Neuronal stem cell (in vitro differentiated cells): ENCODE results near the gene SOX13.

ENCODE experiments used
- DNase-seq: peaks from one replicate; pipeline ENCODE4 v3.0.0-alpha.2; 2013; ENCODE audit warnings: low spot score
- H2AFZ ChIP-seq: one replicate; pipeline ENCODE4 v1.6.1; 2013; ENCODE audit warnings: mild to moderate bottlenecking, low read length, inconsistent platforms
- H2AK5ac ChIP-seq: 2 replicates; pipeline ENCODE4 v1.6.1; 2013; ENCODE audit warnings: low read depth, mild to moderate bottlenecking, inconsistent platforms, low read length, moderate library complexity, mixed read lengths
- H2BK120ac ChIP-seq: 2 replicates; pipeline ENCODE4 v1.6.1; 2013; ENCODE audit warnings: low read depth, mild to moderate bottlenecking, inconsistent platforms, low read length, moderate library complexity, mixed read lengths
- H2BK12ac ChIP-seq: one replicate; pipeline ENCODE4 v1.6.1; 2013; ENCODE audit warnings: low read length, inconsistent platforms
- H2BK15ac ChIP-seq: 2 replicates; pipeline ENCODE4 v1.6.1; 2013; ENCODE audit warnings: mild to moderate bottlenecking, low read length, inconsistent platforms, mixed read lengths
- H2BK5ac ChIP-seq: one replicate; pipeline ENCODE4 v1.6.1; 2013; ENCODE audit warnings: inconsistent platforms, mild to moderate bottlenecking, low read length, moderate library complexity
- H3K14ac ChIP-seq: one replicate; pipeline ENCODE4 v1.6.1; 2013; ENCODE audit warnings: low read length, inconsistent platforms
- H3K18ac ChIP-seq: 2 replicates; pipeline ENCODE4 v1.6.1; 2013; ENCODE audit warnings: low read length, inconsistent platforms
- H3K23ac ChIP-seq: 2 replicates; pipeline ENCODE4 v1.6.1; 2013; ENCODE audit warnings: low read depth, mild to moderate bottlenecking, mixed read lengths, low read length, inconsistent platforms; ENCODE audit not compliant: poor library complexity
- H3K27ac ChIP-seq: replicated peaks from 3 replicates; pipeline ENCODE4 v1.5.1; 2013; ENCODE audit warnings: low read length, inconsistent platforms
- H3K27me3 ChIP-seq, 3 experiments: 2 replicates each; pipeline ENCODE4 v1.6.1; 2013; ENCODE audit warnings: low read length in 3 of 3, mild to moderate bottlenecking in 2 of 3, inconsistent platforms in 1 of 3, low read depth in 1 of 3, mixed read lengths in 1 of 3, moderate library complexity in 1 of 3; ENCODE audit not compliant: control insufficient read depth in 3 of 3, insufficient read depth in 3 of 3
- H3K36me3 ChIP-seq, 2 donors: replicated peaks in 1 of 2; 2 replicates each; pipeline ENCODE4 v1.6.1; 2013; ENCODE audit warnings: low read length in 2 of 2; ENCODE audit not compliant: control insufficient read depth in 2 of 2, insufficient read depth in 2 of 2
- H3K4ac ChIP-seq: 2 replicates; pipeline ENCODE4 v1.6.1; 2013; ENCODE audit warnings: inconsistent platforms, mild to moderate bottlenecking, low read length, moderate library complexity
- H3K4me1 ChIP-seq, 2 donors: 1 replicate in 1 of 2; 2 replicates in 1 of 2; pipeline ENCODE4 v1.6.1; 2013; ENCODE audit warnings: low read length in 2 of 2, low read depth in 1 of 2; ENCODE audit not compliant: control insufficient read depth in 2 of 2, insufficient read depth in 1 of 2
- H3K4me2 ChIP-seq: one replicate; pipeline ENCODE4 v1.6.1; 2013; ENCODE audit warnings: mild to moderate bottlenecking, low read length, inconsistent platforms; ENCODE audit not compliant: insufficient read depth, poor library complexity, severe bottlenecking
- H3K4me3 ChIP-seq, 2 donors: 2 replicates each; pipeline ENCODE4 v1.5.1; 2013; ENCODE audit warnings: low read length in 2 of 2, mild to moderate bottlenecking in 2 of 2, inconsistent platforms in 1 of 2, moderate library complexity in 1 of 2
- H3K79me1 ChIP-seq: one replicate; pipeline ENCODE4 v1.6.1; 2013; ENCODE audit warnings: low read depth, mild to moderate bottlenecking, inconsistent platforms, low read length, moderate library complexity
- H3K9ac ChIP-seq: one replicate; pipeline ENCODE4 v1.6.1; 2013; ENCODE audit warnings: mild to moderate bottlenecking, low read depth, low read length, inconsistent platforms; ENCODE audit not compliant: poor library complexity
- H3K9me3 ChIP-seq, 2 donors: replicated peaks in 1 of 2; 2 replicates each; pipeline versions ENCODE3 to v1.6.1; 2013; ENCODE audit warnings: low read length in 2 of 2, mild to moderate bottlenecking in 2 of 2, inconsistent platforms in 1 of 2, low read depth in 1 of 2, mixed read lengths in 1 of 2, moderate library complexity in 1 of 2; ENCODE audit not compliant: control insufficient read depth in 2 of 2, insufficient read depth in 1 of 2
- H4K8ac ChIP-seq: one replicate; pipeline ENCODE4 v1.6.1; 2013; ENCODE audit warnings: low read depth, mild to moderate bottlenecking, inconsistent platforms, low read length, moderate library complexity
- H4K91ac ChIP-seq: one replicate; pipeline ENCODE4 v1.6.1; 2013; ENCODE audit warnings: low read length, low read depth, mild to moderate bottlenecking, inconsistent platforms; ENCODE audit not compliant: poor library complexity
- WGBS, 2 donors: extraction: QIAGEN DNeasy Blood & Tissue Kit; methylation state at CpG; one replicate each; pipeline ENCODE4 v1.1.7; 2013; ENCODE audit warnings: missing lambda C conversion rate in 2 of 2, mixed read lengths in 1 of 2; ENCODE audit not compliant: insufficient read length in 2 of 2, insufficient replicate concordance in 1 of 2; ENCODE audit errors: extremely low coverage in 2 of 2; 5-methylcytosine and 5-hydroxymethylcytosine counted together

The SOX13 gene

GRCh38 chr1:204081164-204081790, 8.4 kb downstream of the SOX13 start:
- H3K36me3 ChIP-seq, result peaks cover 0 to 30% of the 10 kb centered on the region in 2 donors
- no peak overlapping the region for H4K91ac ChIP-seq
- no peak overlapping the region for H3K9ac ChIP-seq
- H3K4me1 ChIP-seq, result peaks cover 40 to 60% of the 10 kb centered on the region in 2 donors
- no peak overlapping the region for H2BK12ac ChIP-seq
- H2AK5ac ChIP-seq, result peak overlapping the region; percentile 3
- H3K4me2 ChIP-seq, result no peak overlapping the region
- no peaks in the 10 kb centered on the region for H3K9me3 ChIP-seq
- peak overlapping the region; percentile 66 for H3K18ac ChIP-seq
- no peak overlapping the region for H2BK5ac ChIP-seq
- no peak overlapping the region for H3K23ac ChIP-seq
- H3K27ac ChIP-seq, result no peak overlapping the region
- no peak overlapping the region for H3K14ac ChIP-seq
- no peak overlapping the region for H2BK15ac ChIP-seq
- H2AFZ ChIP-seq, result no peak overlapping the region
- peaks cover 6% of the 10 kb centered on the region for H3K79me1 ChIP-seq
- H3K4me3 ChIP-seq, result no peak overlapping the region
- H3K4ac ChIP-seq, result no peak overlapping the region
- no peak for DNase-seq
- no peaks in the 10 kb centered on the region for H3K27me3 ChIP-seq
- no peak overlapping the region for H4K8ac ChIP-seq
- no CpG with 5 or more reads among the region's 13 CpGs for WGBS, 2 donors
- no peak overlapping the region for H2BK120ac ChIP-seq

GRCh38 chr1:204081791-204082513, 9.0 kb downstream of the SOX13 start:
- Histone ChIP-seq H2BK12ac (peak overlapping the region; percentile 44), H3K27me3 (no peaks in the 10 kb centered on the region), H3K9me3 (no peaks in the 10 kb centered on the region), H4K91ac (no peak overlapping the region), H3K4me1 (peaks cover 40 to 54% of the 10 kb centered on the region in 2 donors), H2BK5ac (no peak overlapping the region), H3K14ac (no peak overlapping the region), H3K23ac (peak overlapping the region; percentile 32), H3K27ac (no peak overlapping the region), H4K8ac (no peak overlapping the region), H2AFZ (no peak overlapping the region), H3K4ac (no peak overlapping the region), H2AK5ac (peak overlapping the region; percentile 40), H3K4me3 (no peak overlapping the region), H3K9ac (peak overlapping the region; percentile 82), H2BK120ac (no peak overlapping the region), H3K79me1 (peaks cover 2% of the 10 kb centered on the region), H3K36me3 (peaks cover 0 to 24% of the 10 kb centered on the region in 2 donors), H3K4me2 (no peak overlapping the region), H2BK15ac (no peak overlapping the region), H3K18ac (peak overlapping the region; percentile 66)
- no peak for DNase-seq
- 100% methylated on average over 1 of the region's 8 CpGs; no CpG with 5 or more reads in 1 of the 2 donors for WGBS, 2 donors

DNA sequence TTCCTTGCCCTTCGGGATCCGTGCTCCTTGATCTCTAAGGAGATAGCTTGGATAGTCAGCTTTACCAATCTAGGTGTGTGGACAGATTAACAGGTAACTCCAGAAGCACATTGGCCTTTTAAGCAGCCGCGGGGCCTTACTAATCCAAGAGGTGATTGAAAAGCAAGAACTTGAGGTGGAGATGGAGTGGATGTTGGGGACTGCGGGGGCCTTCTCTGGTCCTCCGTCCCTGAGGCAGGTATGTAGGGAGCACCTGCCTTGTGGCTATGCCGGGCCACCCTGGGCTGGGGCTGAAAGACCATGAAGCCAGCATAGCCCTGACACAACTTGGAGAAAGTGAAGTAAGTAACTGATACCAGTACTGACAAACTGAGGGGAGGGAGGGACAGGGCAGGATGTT, 10.6 kb downstream of the SOX13 start:
- Histone ChIP-seq H3K4me2 (no peak overlapping the region), H2BK5ac (no peak overlapping the region), H3K36me3 (peaks cover 0 to 28% of the 10 kb centered on the region in 2 donors), H3K18ac (no peak overlapping the region), H2BK15ac (no peak overlapping the region), H3K23ac (no peak overlapping the region), H3K4me3 (no peak overlapping the region), H3K4ac (no peak overlapping the region), H3K14ac (peak overlapping the region; percentile 60), H3K27ac (no peak overlapping the region), H3K9ac (no peak overlapping the region), H2BK120ac (no peak overlapping the region), H2AFZ (no peak overlapping the region), H3K27me3 (no peaks in the 10 kb centered on the region), H3K9me3 (no peaks in the 10 kb centered on the region), H2BK12ac (no peak overlapping the region), H4K8ac (no peak overlapping the region), H4K91ac (no peak overlapping the region), H2AK5ac (peak overlapping the region; percentile 82), H3K79me1 (peaks cover 2% of the 10 kb centered on the region), H3K4me1 (peaks cover 43 to 56% of the 10 kb centered on the region in 2 donors)
- no peak for DNase-seq
- WGBS, 2 donors, result no CpG with 5 or more reads among the region's 7 CpGs

DNA sequence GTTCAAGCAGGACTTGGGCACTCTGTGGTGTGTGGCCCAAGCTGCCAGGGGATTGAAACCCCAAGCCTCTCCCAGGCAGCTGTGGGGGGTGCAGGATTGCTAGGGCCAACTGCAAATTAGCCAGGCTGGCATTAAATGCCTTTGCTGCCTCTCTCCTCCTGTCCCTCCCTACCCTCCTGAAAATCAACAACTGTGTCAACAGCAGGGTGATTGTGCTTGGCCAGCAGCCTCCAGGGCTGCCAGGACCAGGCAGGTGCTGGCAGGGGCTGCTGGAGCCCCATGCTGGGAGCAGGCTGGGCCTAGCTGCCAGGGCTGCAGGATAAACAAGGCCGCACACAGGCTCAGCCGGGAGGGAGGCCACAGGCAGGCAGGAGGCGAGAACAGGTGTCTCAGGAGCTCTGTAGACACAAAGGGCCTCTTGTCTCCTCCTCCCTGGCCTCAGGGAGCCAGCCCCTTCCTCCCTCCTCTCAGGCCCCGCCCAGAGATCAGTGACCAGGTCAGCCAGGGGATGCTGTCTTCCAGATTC, 11.4 kb downstream of the SOX13 start:
- peaks cover 50 to 57% of the 10 kb centered on the region in 2 donors for H3K4me1 ChIP-seq

More for the DNA sequence above, 11.4 kb downstream of the SOX13 start:
- H2AK5ac ChIP-seq, result peak overlapping the region; percentile 82
- H3K79me1 ChIP-seq, result peaks cover 2% of the 10 kb centered on the region
- H4K91ac ChIP-seq, result no peak overlapping the region
- no peak overlapping the region for H2AFZ ChIP-seq
- H2BK15ac ChIP-seq, result no peak overlapping the region
- H3K9ac ChIP-seq, result peak overlapping the region; percentile 26
- H2BK5ac ChIP-seq, result peak overlapping the region; percentile 31
- peak overlapping the region; percentile 23 for H3K4me2 ChIP-seq
- H3K14ac ChIP-seq, result no peak overlapping the region
- H3K23ac ChIP-seq, result no peak overlapping the region
- no CpG with 5 or more reads among the region's 4 CpGs for WGBS, 2 donors
- no peak overlapping the region for H2BK12ac ChIP-seq
- peaks cover 0 to 28% of the 10 kb centered on the region in 2 donors for H3K36me3 ChIP-seq
- H3K4ac ChIP-seq, result no peak overlapping the region
- no peak overlapping the region for H2BK120ac ChIP-seq
- DNase-seq, result no peak
- H3K9me3 ChIP-seq, result no peaks in the 10 kb centered on the region
- H4K8ac ChIP-seq, result no peak overlapping the region
- H3K27me3 ChIP-seq, result no peaks in the 10 kb centered on the region
- H3K27ac ChIP-seq, result no peak overlapping the region
- H3K4me3 ChIP-seq, result no peak overlapping the region
- peak overlapping the region; percentile 23 for H3K18ac ChIP-seq
